Gastrocnemius medialis (tissue), 4 donors: ENCODE results near the gene LRRN2. TPM values are rescaled to one million over a fixed set of nuclear protein-coding genes. Genes with fewer than 3 reads are reported as not detected.

Source experiments
- ATAC-seq, 2 donors: fragments of 150-250 bp; one replicate each; pipeline ENCODE4 v1.9.1; 2016
- DNase-seq, 2 donors: peaks; one replicate each; pipeline ENCODE4 v3.0.0-alpha.2; 2019
- H3K27ac ChIP-seq, 4 donors: fragments of 200-600 bp; sonication (generic); 1 replicate in 1 of 4; 2 replicates in 3 of 4; pipeline ENCODE4 v1.5.1; 2016 to 2018; ENCODE audit warnings: mild to moderate bottlenecking in 2 of 4, moderate library complexity in 1 of 4
- H3K27me3 ChIP-seq, 3 donors: fragments of 200-600 bp; sonication (generic) in 2 of 3; 1 replicate in 1 of 3; 2 replicates in 2 of 3; pipeline versions ENCODE4 v1.5.1 to v1.6.0; 2016 to 2019; ENCODE audit warnings: mild to moderate bottlenecking in 1 of 3, moderate library complexity in 1 of 3
- H3K36me3 ChIP-seq, 2 donors: fragments of 200-600 bp; sonication (generic) in 1 of 2; one replicate each; pipeline ENCODE4 v1.5.1; 2017 to 2018
- H3K4me1 ChIP-seq, 2 donors: fragments of 200-600 bp; sonication (generic) in 1 of 2; one replicate each; pipeline ENCODE4 v1.5.1; 2016 to 2017; ENCODE audit warnings: mild to moderate bottlenecking in 2 of 2
- H3K4me3 ChIP-seq, 4 donors: fragments of 200-600 bp; sonication (generic) in 3 of 4; 1 replicate in 1 of 4; 2 replicates in 3 of 4; pipeline ENCODE4 v1.5.1; 2016 to 2019; ENCODE audit warnings: mild to moderate bottlenecking in 2 of 4
- H3K9me3 ChIP-seq, 3 donors: fragments of 200-600 bp; sonication (generic) in 2 of 3; 1 replicate in 1 of 3; 2 replicates in 2 of 3; pipeline ENCODE4 v1.5.1; 2016 to 2019
- POLR2A ChIP-seq, 2 donors: fragments of 450-650 bp; IDR thresholded peaks; one replicate each; pipeline ENCODE4 v1.6.1; 2017; ENCODE audit warnings: antibody characterized with exemption in 2 of 2, mild to moderate bottlenecking in 2 of 2, moderate library complexity in 2 of 2
- in situ Hi-C, 4 donors: fragments of 200-750 bp; cut with MboI; loops; one replicate each; pipeline versions ENCODE4 v1.15.0 to v1.8.0; 2017; ENCODE audit warnings: low sequenced_read_pairs in 4 of 4
- intact Hi-C: fragments of 100-400 bp; cut with DNase I; formaldehyde crosslinking; loops from one replicate; pipeline ENCODE4 v1.15.1; 2023; ENCODE audit warnings: low total_unique reads
- total RNA-seq, 4 donors: library from RNA; depleted of rRNA; stranded (reverse); fragments of >200 nt; gene quantifications; one replicate each; pipeline versions ENCODE4 v1.1.0 to v1.2.3, GENCODE V29; 2016
- TF ChIP-seq, protein P1 (sequence below), 5 experiments: fragments of 450-650 bp in 3 of 5; fragments of 200-600 bp in 2 of 5; sonication (generic) in 2 of 5; IDR thresholded peaks in 4 of 5; conservative IDR thresholded peaks in 1 of 5; 1 replicate in 4 of 5; 2 replicates in 1 of 5; pipeline ENCODE4 v1.5.1; 2016 to 2019; ENCODE audit warnings: antibody characterized with exemption in 5 of 5, mild to moderate bottlenecking in 3 of 5, moderate library complexity in 3 of 5

Gene LRRN2
- total RNA-seq, 4 donors from 2014 or later = 0.46 to 1.1 (median 0.93) TPM

GRCh38 chr1:204723131-204723787 is 37.7 kb upstream of the LRRN2 start:
- Histone ChIP-seq H3K4me1 (no peaks in the 10 kb centered on the region), H3K27me3 (peaks cover 0 to 3% (median 0%) of the 10 kb centered on the region in 3 donors), H3K9me3 (no peaks in the 10 kb centered on the region), H3K4me3 (no peak overlapping the region), H3K27ac (no peak overlapping the region), H3K36me3 (no peaks in the 10 kb centered on the region)
- in situ Hi-C loops (no loop called here), intact Hi-C loops (no loop called here)
- DNase-seq (no peak), ATAC-seq (no peak)
- TF ChIP-seq, protein P1, sequence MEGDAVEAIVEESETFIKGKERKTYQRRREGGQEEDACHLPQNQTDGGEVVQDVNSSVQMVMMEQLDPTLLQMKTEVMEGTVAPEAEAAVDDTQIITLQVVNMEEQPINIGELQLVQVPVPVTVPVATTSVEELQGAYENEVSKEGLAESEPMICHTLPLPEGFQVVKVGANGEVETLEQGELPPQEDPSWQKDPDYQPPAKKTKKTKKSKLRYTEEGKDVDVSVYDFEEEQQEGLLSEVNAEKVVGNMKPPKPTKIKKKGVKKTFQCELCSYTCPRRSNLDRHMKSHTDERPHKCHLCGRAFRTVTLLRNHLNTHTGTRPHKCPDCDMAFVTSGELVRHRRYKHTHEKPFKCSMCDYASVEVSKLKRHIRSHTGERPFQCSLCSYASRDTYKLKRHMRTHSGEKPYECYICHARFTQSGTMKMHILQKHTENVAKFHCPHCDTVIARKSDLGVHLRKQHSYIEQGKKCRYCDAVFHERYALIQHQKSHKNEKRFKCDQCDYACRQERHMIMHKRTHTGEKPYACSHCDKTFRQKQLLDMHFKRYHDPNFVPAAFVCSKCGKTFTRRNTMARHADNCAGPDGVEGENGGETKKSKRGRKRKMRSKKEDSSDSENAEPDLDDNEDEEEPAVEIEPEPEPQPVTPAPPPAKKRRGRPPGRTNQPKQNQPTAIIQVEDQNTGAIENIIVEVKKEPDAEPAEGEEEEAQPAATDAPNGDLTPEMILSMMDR (IDR thresholded peaks at IDR 0.05 in 4 of 5, conservative IDR thresholded peaks at IDR 0.05 in 1 of 5) = no peak
- TF ChIP-seq POLR2A (IDR thresholded peaks at IDR 0.05) = no peak

DNA sequence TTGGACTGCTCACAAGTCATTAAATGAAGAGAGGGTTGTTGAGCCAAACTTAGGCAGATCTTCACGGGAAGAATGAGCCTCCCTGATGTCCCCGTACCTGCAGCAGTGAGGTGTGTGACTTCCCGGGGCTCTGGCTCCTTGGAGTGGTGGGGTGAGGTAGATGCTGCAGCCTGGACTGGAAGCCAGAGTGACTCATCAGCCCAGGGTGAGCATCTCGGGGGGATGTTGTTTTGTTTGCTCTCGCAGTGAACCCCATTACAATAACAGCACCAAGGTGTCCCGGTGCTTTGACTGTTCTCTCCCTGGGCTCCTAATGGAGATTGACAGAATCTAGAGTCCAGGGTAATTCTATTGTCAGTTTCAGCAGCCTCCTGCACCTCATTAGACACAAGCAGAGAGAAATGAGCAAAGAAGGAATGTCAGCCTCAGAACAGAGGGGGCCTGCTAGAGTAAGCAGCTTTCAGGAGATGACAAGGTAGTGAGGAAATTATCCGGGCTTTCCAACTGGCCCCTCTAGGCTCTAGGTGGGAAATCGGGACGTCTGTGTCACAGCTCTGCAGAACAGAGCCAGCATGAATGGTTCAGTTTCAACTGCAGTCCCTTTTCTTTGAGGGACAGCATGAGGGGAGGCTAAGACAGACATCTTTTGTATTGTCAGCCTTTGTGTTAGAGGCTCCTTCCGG is 36.0 kb upstream of the LRRN2 start:
- no peaks in the 10 kb centered on the region for H3K4me1 ChIP-seq
- DNase-seq = no peak
- H3K27me3 ChIP-seq = peaks cover 0 to 3% (median 0%) of the 10 kb centered on the region in 3 donors
- in situ Hi-C loops (no loop called here), intact Hi-C loops (no loop called here)
- TF ChIP-seq, protein P1 (IDR thresholded peaks at IDR 0.05 in 4 of 5, conservative IDR thresholded peaks at IDR 0.05 in 1 of 5) = no peak
- TF ChIP-seq POLR2A (IDR thresholded peaks at IDR 0.05) = no peak
- H3K27ac ChIP-seq = no peak overlapping the region
- no peak overlapping the region for H3K4me3 ChIP-seq
- no peaks in the 10 kb centered on the region for H3K9me3 ChIP-seq
- no peak for ATAC-seq
- no peaks in the 10 kb centered on the region for H3K36me3 ChIP-seq

- in situ Hi-C loops (no loop called here), intact Hi-C loops (no loop called here)
- H3K4me1 ChIP-seq = peaks cover 0 to 4% of the 10 kb centered on the region in 2 donors
- H3K9me3 ChIP-seq = no peaks in the 10 kb centered on the region
- TF ChIP-seq, protein P1 (IDR thresholded peaks at IDR 0.05 in 4 of 5, conservative IDR thresholded peaks at IDR 0.05 in 1 of 5) = no peak
- ATAC-seq (no peak), DNase-seq (no peak)
- no peak overlapping the region for H3K4me3 ChIP-seq
- H3K36me3 ChIP-seq = no peaks in the 10 kb centered on the region
- no peak overlapping the region for H3K27ac ChIP-seq
- peaks cover 5 to 20% (median 9%) of the 10 kb centered on the region in 3 donors for H3K27me3 ChIP-seq
Observed at GRCh38 chr1:204716660-204717059, 31.1 kb upstream of the LRRN2 start.

DNA sequence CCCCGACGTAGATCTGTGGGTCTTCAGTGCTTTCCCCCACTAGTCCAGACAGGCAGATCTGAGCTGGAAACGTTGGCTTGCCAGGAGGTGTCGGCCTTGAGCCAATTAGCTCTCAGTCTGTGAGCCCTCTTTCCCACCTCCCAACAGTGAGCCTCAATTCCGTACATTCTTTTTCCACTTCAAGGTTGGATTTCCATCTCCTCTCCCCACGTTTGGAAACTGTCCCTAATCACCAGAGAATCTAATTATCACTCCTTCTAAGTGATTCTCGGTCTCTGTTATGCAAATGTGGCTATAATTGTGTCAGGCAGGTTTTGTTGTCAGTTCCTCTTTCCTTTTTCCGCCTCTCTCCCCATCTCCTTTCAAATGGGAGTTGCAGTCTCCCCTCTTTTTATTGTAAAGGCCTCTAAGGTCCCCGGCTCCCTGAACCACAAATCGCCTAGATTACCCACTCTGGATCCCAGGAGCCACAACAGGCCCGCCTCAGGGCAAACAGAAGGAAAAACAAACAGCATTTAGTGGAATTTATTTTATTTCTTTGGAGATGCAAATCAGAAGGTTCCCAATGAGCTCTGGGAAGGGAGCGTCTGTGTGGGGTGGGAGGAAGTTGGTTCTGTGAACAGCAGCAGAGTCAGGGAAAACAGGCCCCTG is 29.4 kb upstream of the LRRN2 start:
- no peak for TF ChIP-seq POLR2A (IDR thresholded peaks at IDR 0.05)
- TF ChIP-seq, protein P1 (IDR thresholded peaks at IDR 0.05 in 4 of 5, conservative IDR thresholded peaks at IDR 0.05 in 1 of 5) = no peak
- Histone ChIP-seq H3K36me3 (no peaks in the 10 kb centered on the region), H3K9me3 (no peaks in the 10 kb centered on the region), H3K27me3 (peaks cover 5 to 20% (median 7%) of the 10 kb centered on the region in 3 donors), H3K4me3 (no peak overlapping the region), H3K27ac (no peak overlapping the region), H3K4me1 (peaks cover 0 to 4% of the 10 kb centered on the region in 2 donors)
- DNase-seq = no peak
- in situ Hi-C loops = no loop called here
- ATAC-seq = no peak
- intact Hi-C loops = no loop called here
